Liver (tissue), 3 donors: ENCODE data around the gene PIP4K2A.

Source experiments
- EGR1 ChIP-seq, 2 donors: IDR thresholded peaks; 2 replicates each; pipeline ENCODE4 v1.6.1; 2016 to 2018; ENCODE audit warnings: antibody characterized with exemption in 2 of 2, low read depth in 2 of 2
- GABPA ChIP-seq, 2 donors: IDR thresholded peaks in 1 of 2; conservative IDR thresholded peaks in 1 of 2; 2 replicates each; pipeline ENCODE4 v1.6.1; 2016; ENCODE audit warnings: antibody characterized with exemption in 2 of 2, mild to moderate bottlenecking in 1 of 2, moderate library complexity in 1 of 2
- RAD21 ChIP-seq, 2 donors: IDR thresholded peaks; 2 replicates each; pipeline ENCODE4 v1.6.1; 2016; ENCODE audit warnings: antibody characterized with exemption in 2 of 2, mild to moderate bottlenecking in 2 of 2
- SP1 ChIP-seq: IDR thresholded peaks from 2 replicates; pipeline ENCODE4 v1.6.1; 2018; ENCODE audit warnings: antibody characterized with exemption, mild to moderate bottlenecking
- ZBTB33 ChIP-seq: IDR thresholded peaks from 2 replicates; pipeline ENCODE4 v1.6.1; 2016; ENCODE audit warnings: antibody characterized with exemption
- TF ChIP-seq, protein P1 (sequence below): fragments of 150-350 bp; IDR thresholded peaks from 2 replicates; pipeline ENCODE4 v1.5.1; 2017; ENCODE audit warnings: improper control_type of control experiment, low read depth, low read length; ENCODE audit not compliant: missing input control
- donor health status: healthy.
- donor health status: healthy.

DNA sequence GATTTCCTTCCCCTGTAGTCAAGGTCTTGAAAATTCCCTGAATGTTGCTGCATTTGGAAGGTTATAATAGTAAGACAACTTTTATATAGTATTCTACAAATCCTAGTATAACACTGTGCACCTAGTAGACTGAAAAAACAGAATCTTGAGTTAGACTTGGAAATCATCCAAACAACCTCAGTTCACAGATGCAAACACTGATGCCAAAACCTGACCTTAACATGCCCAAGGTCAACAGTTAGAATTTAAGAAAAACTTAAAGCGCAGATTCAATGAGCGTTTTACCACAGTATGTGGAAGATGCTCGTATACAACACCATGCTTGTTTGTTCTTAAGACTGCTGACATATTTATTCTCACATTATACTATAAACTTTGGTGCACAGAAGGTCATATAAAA, 3.0 kb downstream of the PIP4K2A start:
- no peak for TF ChIP-seq ZBTB33
- no peak for TF ChIP-seq RAD21 (IDR thresholded peaks at IDR 0.05)
- TF ChIP-seq, protein P1, sequence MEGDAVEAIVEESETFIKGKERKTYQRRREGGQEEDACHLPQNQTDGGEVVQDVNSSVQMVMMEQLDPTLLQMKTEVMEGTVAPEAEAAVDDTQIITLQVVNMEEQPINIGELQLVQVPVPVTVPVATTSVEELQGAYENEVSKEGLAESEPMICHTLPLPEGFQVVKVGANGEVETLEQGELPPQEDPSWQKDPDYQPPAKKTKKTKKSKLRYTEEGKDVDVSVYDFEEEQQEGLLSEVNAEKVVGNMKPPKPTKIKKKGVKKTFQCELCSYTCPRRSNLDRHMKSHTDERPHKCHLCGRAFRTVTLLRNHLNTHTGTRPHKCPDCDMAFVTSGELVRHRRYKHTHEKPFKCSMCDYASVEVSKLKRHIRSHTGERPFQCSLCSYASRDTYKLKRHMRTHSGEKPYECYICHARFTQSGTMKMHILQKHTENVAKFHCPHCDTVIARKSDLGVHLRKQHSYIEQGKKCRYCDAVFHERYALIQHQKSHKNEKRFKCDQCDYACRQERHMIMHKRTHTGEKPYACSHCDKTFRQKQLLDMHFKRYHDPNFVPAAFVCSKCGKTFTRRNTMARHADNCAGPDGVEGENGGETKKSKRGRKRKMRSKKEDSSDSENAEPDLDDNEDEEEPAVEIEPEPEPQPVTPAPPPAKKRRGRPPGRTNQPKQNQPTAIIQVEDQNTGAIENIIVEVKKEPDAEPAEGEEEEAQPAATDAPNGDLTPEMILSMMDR, result no peak
- no peak for TF ChIP-seq EGR1 (IDR thresholded peaks at IDR 0.05; ENCODE audit: low read depth in 2 of 2)
- TF ChIP-seq SP1, result no peak
- TF ChIP-seq GABPA (IDR thresholded peaks at IDR 0.05 in 1 of 2, conservative IDR thresholded peaks at IDR 0.05 in 1 of 2), result no peak
